PFSK-1 (cell line): ENCODE data around the gene GPATCH8.

Source experiments
- FOXP2 ChIP-seq: optimal IDR thresholded peaks from 2 replicates; pipeline ENCODE3; 2011; ENCODE audit warnings: borderline replicate concordance, control low read depth, inconsistent platforms; ENCODE audit not compliant: insufficient read depth; ENCODE audit errors: extremely low read length, extremely low read depth
- POLR2AphosphoS5 ChIP-seq: IDR thresholded peaks from 2 replicates; pipeline ENCODE4 v1.6.1; 2012; ENCODE audit warnings: low read depth, mild to moderate bottlenecking, control low read depth, low read length, moderate library complexity
- SIN3A ChIP-seq: IDR thresholded peaks from 2 replicates; pipeline ENCODE4 v1.6.1; 2012; ENCODE audit warnings: mild to moderate bottlenecking, low read length, moderate library complexity, borderline replicate concordance; ENCODE audit not compliant: insufficient read depth
- TAF1 ChIP-seq: IDR thresholded peaks from 2 replicates; pipeline ENCODE4 v1.6.1; 2012; ENCODE audit warnings: low read length, control low read depth, borderline replicate concordance; ENCODE audit not compliant: insufficient read depth
- TF ChIP-seq, protein P1 (sequence below), 2 experiments: IDR thresholded peaks; 2 replicates each; pipeline versions ENCODE4 v1.6.1 to v1.8.0; 2011 to 2012; ENCODE audit warnings: low read depth in 2 of 2, low read length in 2 of 2, control low read depth in 1 of 2, inconsistent platforms in 1 of 2, mild to moderate bottlenecking in 1 of 2, moderate library complexity in 1 of 2; ENCODE audit not compliant: insufficient read depth in 1 of 2

GPATCH8 gene

DNA sequence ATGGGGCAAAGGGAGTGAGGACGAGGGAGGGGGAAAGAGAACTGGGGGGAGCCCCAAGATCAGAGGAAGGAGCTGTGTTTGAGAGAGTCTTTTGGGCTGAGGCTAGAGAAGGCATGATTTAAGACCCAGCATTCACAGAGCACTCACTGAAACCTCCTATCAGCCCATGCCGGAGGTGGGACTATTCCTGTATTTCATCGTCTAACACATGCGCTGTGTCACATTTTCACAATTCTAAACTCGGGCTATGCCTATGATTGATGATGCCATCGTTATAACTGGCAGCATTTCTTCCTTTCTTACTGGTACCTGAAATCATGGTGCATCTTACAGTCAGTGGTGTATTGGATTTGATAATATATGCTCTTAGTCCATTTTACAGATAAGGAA lies 143.1 kb downstream of the GPATCH8 start:
- no peak for TF ChIP-seq FOXP2
- TF ChIP-seq TAF1: no peak
- TF ChIP-seq, protein P1, sequence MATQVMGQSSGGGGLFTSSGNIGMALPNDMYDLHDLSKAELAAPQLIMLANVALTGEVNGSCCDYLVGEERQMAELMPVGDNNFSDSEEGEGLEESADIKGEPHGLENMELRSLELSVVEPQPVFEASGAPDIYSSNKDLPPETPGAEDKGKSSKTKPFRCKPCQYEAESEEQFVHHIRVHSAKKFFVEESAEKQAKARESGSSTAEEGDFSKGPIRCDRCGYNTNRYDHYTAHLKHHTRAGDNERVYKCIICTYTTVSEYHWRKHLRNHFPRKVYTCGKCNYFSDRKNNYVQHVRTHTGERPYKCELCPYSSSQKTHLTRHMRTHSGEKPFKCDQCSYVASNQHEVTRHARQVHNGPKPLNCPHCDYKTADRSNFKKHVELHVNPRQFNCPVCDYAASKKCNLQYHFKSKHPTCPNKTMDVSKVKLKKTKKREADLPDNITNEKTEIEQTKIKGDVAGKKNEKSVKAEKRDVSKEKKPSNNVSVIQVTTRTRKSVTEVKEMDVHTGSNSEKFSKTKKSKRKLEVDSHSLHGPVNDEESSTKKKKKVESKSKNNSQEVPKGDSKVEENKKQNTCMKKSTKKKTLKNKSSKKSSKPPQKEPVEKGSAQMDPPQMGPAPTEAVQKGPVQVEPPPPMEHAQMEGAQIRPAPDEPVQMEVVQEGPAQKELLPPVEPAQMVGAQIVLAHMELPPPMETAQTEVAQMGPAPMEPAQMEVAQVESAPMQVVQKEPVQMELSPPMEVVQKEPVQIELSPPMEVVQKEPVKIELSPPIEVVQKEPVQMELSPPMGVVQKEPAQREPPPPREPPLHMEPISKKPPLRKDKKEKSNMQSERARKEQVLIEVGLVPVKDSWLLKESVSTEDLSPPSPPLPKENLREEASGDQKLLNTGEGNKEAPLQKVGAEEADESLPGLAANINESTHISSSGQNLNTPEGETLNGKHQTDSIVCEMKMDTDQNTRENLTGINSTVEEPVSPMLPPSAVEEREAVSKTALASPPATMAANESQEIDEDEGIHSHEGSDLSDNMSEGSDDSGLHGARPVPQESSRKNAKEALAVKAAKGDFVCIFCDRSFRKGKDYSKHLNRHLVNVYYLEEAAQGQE (IDR thresholded peaks at IDR 0.05; ENCODE audit: insufficient read depth in 1 of 2, low read depth in 2 of 2, low read length in 2 of 2): no peak
- no peak for TF ChIP-seq SIN3A
- no peak for TF ChIP-seq POLR2AphosphoS5

DNA sequence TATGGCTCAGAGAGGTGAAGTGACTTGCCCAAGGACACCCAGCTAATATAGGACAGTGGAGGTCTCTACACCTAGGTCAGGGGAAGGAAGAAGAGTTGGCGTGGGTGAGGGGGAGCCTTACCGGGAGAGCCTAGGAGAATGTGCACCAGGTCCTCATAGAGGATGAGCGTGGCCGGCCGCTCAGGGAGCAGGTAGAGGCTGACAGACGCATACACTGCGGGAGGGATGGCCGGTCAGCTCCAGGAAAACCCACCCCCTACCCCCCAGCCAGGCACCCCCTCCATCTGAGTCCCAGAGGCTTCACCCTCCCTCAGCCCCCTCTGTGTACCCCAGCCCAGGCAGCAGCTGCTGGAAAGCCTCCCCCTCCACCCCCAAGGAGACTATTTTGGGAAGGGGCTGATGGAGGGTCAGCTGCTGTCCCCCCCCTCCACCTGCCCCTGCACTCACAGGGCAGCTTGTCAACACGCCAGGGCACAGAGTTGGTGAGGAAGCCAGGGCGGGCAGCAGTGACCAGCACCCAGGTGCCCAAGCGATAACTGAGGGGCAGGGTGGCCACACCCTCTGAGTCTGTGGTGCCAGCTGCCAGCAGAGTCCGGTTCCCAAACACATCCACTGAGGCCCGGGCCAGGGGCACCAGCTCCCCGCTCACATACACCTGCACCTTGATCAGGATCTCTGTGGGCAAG lies 143.6 kb downstream of the GPATCH8 start:
- no peak for TF ChIP-seq POLR2AphosphoS5
- no peak for TF ChIP-seq FOXP2
- TF ChIP-seq SIN3A: no peak
- no peak for TF ChIP-seq TAF1
- TF ChIP-seq, protein P1 (IDR thresholded peaks at IDR 0.05; ENCODE audit: insufficient read depth in 1 of 2, low read depth in 2 of 2, low read length in 2 of 2): no peak

DNA sequence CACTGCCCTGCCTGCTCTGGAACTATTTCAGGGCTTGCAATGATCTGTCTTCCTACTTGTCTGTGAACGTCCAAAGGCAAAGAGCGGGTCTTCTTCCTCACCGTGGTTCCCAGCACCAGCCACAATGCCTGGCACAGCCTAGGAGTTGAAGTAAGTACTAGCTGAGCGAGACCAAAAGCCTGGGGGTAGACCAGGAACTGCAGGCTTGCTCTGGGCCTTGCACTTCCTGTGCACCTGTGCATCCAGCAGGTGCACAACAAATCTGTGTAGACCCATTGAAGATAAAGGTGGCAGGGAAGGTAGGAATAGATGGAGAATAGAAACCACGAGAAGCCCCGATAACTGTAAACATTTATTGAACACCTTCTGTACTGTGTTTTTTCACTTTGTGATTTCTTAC lies 144.2 kb downstream of the GPATCH8 start:
- TF ChIP-seq, protein P1 (IDR thresholded peaks at IDR 0.05; ENCODE audit: insufficient read depth in 1 of 2, low read depth in 2 of 2, low read length in 2 of 2): no peak

DNA sequence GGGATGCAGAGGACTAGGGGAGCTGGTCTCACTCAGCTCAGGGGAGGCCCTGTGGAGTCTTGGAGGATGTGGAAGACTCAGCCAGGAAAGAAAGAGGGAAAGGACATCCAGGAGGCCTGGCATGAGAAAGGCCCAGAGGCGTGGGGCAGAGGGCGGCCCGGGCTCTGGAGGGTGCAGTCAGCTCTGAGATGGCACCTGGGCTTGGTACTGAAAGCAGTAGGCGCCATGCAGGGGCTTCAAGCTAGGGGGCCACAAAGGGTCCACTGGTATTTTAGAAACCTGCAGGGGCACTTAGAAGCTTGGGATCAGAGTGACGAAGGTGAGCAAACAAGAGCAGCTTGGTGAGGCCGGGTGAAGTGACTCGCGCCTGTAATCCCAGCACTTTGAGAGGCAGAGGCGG lies 145.1 kb downstream of the GPATCH8 start:
- TF ChIP-seq TAF1: no peak
- no peak for TF ChIP-seq FOXP2
- TF ChIP-seq, protein P1 (IDR thresholded peaks at IDR 0.05; ENCODE audit: insufficient read depth in 1 of 2, low read depth in 2 of 2, low read length in 2 of 2): no peak
- TF ChIP-seq SIN3A: no peak
- TF ChIP-seq POLR2AphosphoS5: no peak

DNA sequence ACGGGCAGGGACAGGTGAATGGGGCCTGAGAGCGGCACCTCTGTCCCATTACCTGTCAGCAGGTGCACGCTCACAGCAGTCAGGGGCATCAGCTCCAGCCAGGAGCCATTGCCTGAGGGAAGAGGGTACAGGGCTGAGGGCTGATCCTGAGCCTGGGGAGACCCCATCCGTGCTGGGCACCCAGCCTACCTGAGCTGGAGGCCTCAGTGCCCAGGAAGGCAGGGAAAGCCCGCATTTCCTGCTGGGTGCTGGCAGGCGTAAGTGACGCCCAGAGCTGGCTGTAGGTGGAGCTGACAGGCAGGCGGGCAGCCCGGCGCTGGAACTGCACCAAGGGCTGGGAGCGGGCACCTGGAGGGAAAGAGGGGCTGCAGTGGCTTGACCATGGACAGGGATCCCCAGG lies 147.0 kb downstream of the GPATCH8 start:
- TF ChIP-seq POLR2AphosphoS5: no peak
